Neuronal stem cell (in vitro differentiated cells): ENCODE results near the gene NPAS2.

Experiments
- DNase-seq: peaks from one replicate; pipeline ENCODE4 v3.0.0-alpha.2; 2013; ENCODE audit warnings: low spot score
- H2AFZ ChIP-seq: one replicate; pipeline ENCODE4 v1.6.1; 2013; ENCODE audit warnings: mild to moderate bottlenecking, low read length, inconsistent platforms
- H2AK5ac ChIP-seq: 2 replicates; pipeline ENCODE4 v1.6.1; 2013; ENCODE audit warnings: low read depth, mild to moderate bottlenecking, inconsistent platforms, low read length, moderate library complexity, mixed read lengths
- H2BK120ac ChIP-seq: 2 replicates; pipeline ENCODE4 v1.6.1; 2013; ENCODE audit warnings: low read depth, mild to moderate bottlenecking, inconsistent platforms, low read length, moderate library complexity, mixed read lengths
- H2BK12ac ChIP-seq: one replicate; pipeline ENCODE4 v1.6.1; 2013; ENCODE audit warnings: low read length, inconsistent platforms
- H2BK15ac ChIP-seq: 2 replicates; pipeline ENCODE4 v1.6.1; 2013; ENCODE audit warnings: mild to moderate bottlenecking, low read length, inconsistent platforms, mixed read lengths
- H2BK5ac ChIP-seq: one replicate; pipeline ENCODE4 v1.6.1; 2013; ENCODE audit warnings: inconsistent platforms, mild to moderate bottlenecking, low read length, moderate library complexity
- H3K14ac ChIP-seq: one replicate; pipeline ENCODE4 v1.6.1; 2013; ENCODE audit warnings: low read length, inconsistent platforms
- H3K18ac ChIP-seq: 2 replicates; pipeline ENCODE4 v1.6.1; 2013; ENCODE audit warnings: low read length, inconsistent platforms
- H3K23ac ChIP-seq: 2 replicates; pipeline ENCODE4 v1.6.1; 2013; ENCODE audit warnings: low read depth, mild to moderate bottlenecking, mixed read lengths, low read length, inconsistent platforms; ENCODE audit not compliant: poor library complexity
- H3K27ac ChIP-seq: replicated peaks from 3 replicates; pipeline ENCODE4 v1.5.1; 2013; ENCODE audit warnings: low read length, inconsistent platforms
- H3K27me3 ChIP-seq, 3 experiments: 2 replicates each; pipeline ENCODE4 v1.6.1; 2013; ENCODE audit warnings: low read length in 3 of 3, mild to moderate bottlenecking in 2 of 3, inconsistent platforms in 1 of 3, low read depth in 1 of 3, mixed read lengths in 1 of 3, moderate library complexity in 1 of 3; ENCODE audit not compliant: control insufficient read depth in 3 of 3, insufficient read depth in 3 of 3
- H3K36me3 ChIP-seq, 2 donors: replicated peaks in 1 of 2; 2 replicates each; pipeline ENCODE4 v1.6.1; 2013; ENCODE audit warnings: low read length in 2 of 2; ENCODE audit not compliant: control insufficient read depth in 2 of 2, insufficient read depth in 2 of 2
- H3K4ac ChIP-seq: 2 replicates; pipeline ENCODE4 v1.6.1; 2013; ENCODE audit warnings: inconsistent platforms, mild to moderate bottlenecking, low read length, moderate library complexity
- H3K4me1 ChIP-seq, 2 donors: 1 replicate in 1 of 2; 2 replicates in 1 of 2; pipeline ENCODE4 v1.6.1; 2013; ENCODE audit warnings: low read length in 2 of 2, low read depth in 1 of 2; ENCODE audit not compliant: control insufficient read depth in 2 of 2, insufficient read depth in 1 of 2
- H3K4me2 ChIP-seq: one replicate; pipeline ENCODE4 v1.6.1; 2013; ENCODE audit warnings: mild to moderate bottlenecking, low read length, inconsistent platforms; ENCODE audit not compliant: insufficient read depth, poor library complexity, severe bottlenecking
- H3K4me3 ChIP-seq, 2 donors: 2 replicates each; pipeline ENCODE4 v1.5.1; 2013; ENCODE audit warnings: low read length in 2 of 2, mild to moderate bottlenecking in 2 of 2, inconsistent platforms in 1 of 2, moderate library complexity in 1 of 2
- H3K79me1 ChIP-seq: one replicate; pipeline ENCODE4 v1.6.1; 2013; ENCODE audit warnings: low read depth, mild to moderate bottlenecking, inconsistent platforms, low read length, moderate library complexity
- H3K9ac ChIP-seq: one replicate; pipeline ENCODE4 v1.6.1; 2013; ENCODE audit warnings: mild to moderate bottlenecking, low read depth, low read length, inconsistent platforms; ENCODE audit not compliant: poor library complexity
- H3K9me3 ChIP-seq, 2 donors: replicated peaks in 1 of 2; 2 replicates each; pipeline versions ENCODE3 to v1.6.1; 2013; ENCODE audit warnings: low read length in 2 of 2, mild to moderate bottlenecking in 2 of 2, inconsistent platforms in 1 of 2, low read depth in 1 of 2, mixed read lengths in 1 of 2, moderate library complexity in 1 of 2; ENCODE audit not compliant: control insufficient read depth in 2 of 2, insufficient read depth in 1 of 2
- H4K8ac ChIP-seq: one replicate; pipeline ENCODE4 v1.6.1; 2013; ENCODE audit warnings: low read depth, mild to moderate bottlenecking, inconsistent platforms, low read length, moderate library complexity
- H4K91ac ChIP-seq: one replicate; pipeline ENCODE4 v1.6.1; 2013; ENCODE audit warnings: low read length, low read depth, mild to moderate bottlenecking, inconsistent platforms; ENCODE audit not compliant: poor library complexity
- WGBS, 2 donors: extraction: QIAGEN DNeasy Blood & Tissue Kit; methylation state at CpG; one replicate each; pipeline ENCODE4 v1.1.7; 2013; ENCODE audit warnings: missing lambda C conversion rate in 2 of 2, mixed read lengths in 1 of 2; ENCODE audit not compliant: insufficient read length in 2 of 2, insufficient replicate concordance in 1 of 2; ENCODE audit errors: extremely low coverage in 2 of 2; 5-methylcytosine and 5-hydroxymethylcytosine counted together

NPAS2 gene

DNA sequence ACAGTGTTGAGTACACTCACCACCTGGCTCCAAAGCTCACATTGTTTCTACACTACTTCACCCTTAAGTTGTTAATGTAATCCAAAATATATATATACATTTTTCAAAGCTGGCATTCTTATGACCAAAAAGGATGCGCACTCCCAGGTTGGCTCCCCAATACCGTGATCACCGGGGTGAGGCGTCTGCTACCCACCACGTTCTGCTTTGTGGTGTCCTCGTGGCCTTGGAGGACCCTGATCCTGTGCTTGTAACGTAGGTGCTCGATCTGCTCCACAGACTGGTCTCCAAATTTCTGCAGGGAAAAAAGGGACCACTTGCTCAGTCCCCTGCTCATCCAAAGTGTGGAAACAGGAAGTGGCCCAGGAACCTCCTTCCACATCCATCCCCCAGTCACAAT lies 207.9 kb downstream of the NPAS2 start:
- WGBS, 2 donors = no CpG with 5 or more reads among the region's 8 CpGs
- Histone ChIP-seq H4K91ac (no peak overlapping the region), H2BK12ac (no peak overlapping the region), H3K4me1 (peaks cover 10 to 11% of the 10 kb centered on the region in 2 donors), H2BK120ac (no peak overlapping the region), H2AFZ (no peak overlapping the region), H2BK5ac (no peak overlapping the region), H3K79me1 (no peaks in the 10 kb centered on the region), H3K27me3 (no peaks in the 10 kb centered on the region), H3K4me3 (no peak overlapping the region), H3K14ac (no peak overlapping the region), H3K4me2 (no peak overlapping the region), H2AK5ac (no peak overlapping the region), H3K27ac (no peak overlapping the region), H3K23ac (no peak overlapping the region), H3K4ac (no peak overlapping the region), H4K8ac (no peak overlapping the region), H2BK15ac (no peak overlapping the region), H3K36me3 (peaks cover 5 to 17% of the 10 kb centered on the region in 2 donors), H3K9me3 (peaks cover 4 to 7% of the 10 kb centered on the region in 2 donors), H3K9ac (no peak overlapping the region), H3K18ac (no peak overlapping the region)
- no peak for DNase-seq

- Histone ChIP-seq H2BK5ac (no peak overlapping the region), H3K4me2 (no peak overlapping the region), H3K4me1 (peaks cover 6 to 8% of the 10 kb centered on the region in 2 donors), H3K4me3 (no peak overlapping the region), H2BK15ac (no peak overlapping the region), H3K27me3 (no peaks in the 10 kb centered on the region), H3K9ac (no peak overlapping the region), H3K23ac (no peak overlapping the region), H3K79me1 (no peaks in the 10 kb centered on the region), H3K36me3 (peaks cover 0 to 3% of the 10 kb centered on the region in 2 donors), H2BK120ac (no peak overlapping the region), H3K9me3 (peaks cover 4 to 7% of the 10 kb centered on the region in 2 donors), H3K27ac (no peak overlapping the region), H4K91ac (no peak overlapping the region), H2AK5ac (no peak overlapping the region), H3K14ac (no peak overlapping the region), H3K4ac (no peak overlapping the region), H3K18ac (no peak overlapping the region), H2BK12ac (no peak overlapping the region), H2AFZ (no peak overlapping the region), H4K8ac (no peak overlapping the region)
- no CpG with 5 or more reads among the region's 10 CpGs for WGBS, 2 donors
- DNase-seq = no peak
These were observed 211.1 kb downstream of the NPAS2 start for GRCh38 chr2:101030866-101031554.

DNA sequence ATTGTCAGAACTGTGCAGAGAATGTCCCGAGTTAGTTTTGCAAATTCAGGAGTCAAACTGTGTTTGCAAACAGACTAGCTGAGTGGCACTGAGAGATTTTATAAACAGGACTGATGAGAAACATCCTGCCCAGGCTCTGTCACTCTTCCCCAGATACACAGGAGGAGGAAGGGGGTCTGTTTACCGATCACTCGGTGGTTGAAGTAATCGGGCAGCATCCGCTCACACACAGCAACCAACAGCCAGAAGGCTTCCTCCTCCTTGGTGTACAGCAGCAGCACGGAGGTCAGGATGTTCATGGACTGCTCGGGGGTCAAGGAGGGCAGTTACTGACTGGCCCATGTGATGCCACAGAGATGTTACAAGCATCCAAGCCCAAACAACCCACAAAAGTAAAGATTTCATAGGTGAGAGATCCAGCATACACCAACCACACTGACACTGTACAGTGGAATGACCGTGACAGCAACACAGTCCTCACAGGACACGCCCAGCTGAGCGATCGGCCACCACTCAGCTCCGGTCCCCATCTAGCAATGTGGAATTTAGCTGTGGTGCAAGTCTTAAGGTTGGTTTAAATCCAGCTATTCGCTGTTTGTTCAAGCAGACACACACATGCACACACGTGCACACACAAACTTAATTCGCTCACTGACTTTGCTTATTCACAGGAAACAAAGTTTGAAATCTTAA lies 212.3 kb downstream of the NPAS2 start:
- no CpG with 5 or more reads among the region's 15 CpGs for WGBS, 2 donors
- no peak for DNase-seq
- no peak overlapping the region for H2BK5ac ChIP-seq
- H3K14ac ChIP-seq = no peak overlapping the region
- no peak overlapping the region for H2BK120ac ChIP-seq
- H3K4me1 ChIP-seq = no peaks in the 10 kb centered on the region
- H2BK15ac ChIP-seq = no peak overlapping the region
- no peaks in the 10 kb centered on the region for H3K27me3 ChIP-seq
- peaks cover 0 to 3% of the 10 kb centered on the region in 2 donors for H3K36me3 ChIP-seq
- H3K9ac ChIP-seq = no peak overlapping the region
- no peak overlapping the region for H3K18ac ChIP-seq
- H2AK5ac ChIP-seq = no peak overlapping the region
- H2AFZ ChIP-seq = no peak overlapping the region
- H3K27ac ChIP-seq = no peak overlapping the region
- no peak overlapping the region for H2BK12ac ChIP-seq
- H3K4ac ChIP-seq = no peak overlapping the region
- no peak overlapping the region for H3K4me2 ChIP-seq
- H3K79me1 ChIP-seq = no peaks in the 10 kb centered on the region
- no peak overlapping the region for H4K91ac ChIP-seq
- H3K23ac ChIP-seq = no peak overlapping the region
- no peak overlapping the region for H4K8ac ChIP-seq
- no peak overlapping the region for H3K4me3 ChIP-seq
- peaks cover 4 to 7% of the 10 kb centered on the region in 2 donors for H3K9me3 ChIP-seq

DNA sequence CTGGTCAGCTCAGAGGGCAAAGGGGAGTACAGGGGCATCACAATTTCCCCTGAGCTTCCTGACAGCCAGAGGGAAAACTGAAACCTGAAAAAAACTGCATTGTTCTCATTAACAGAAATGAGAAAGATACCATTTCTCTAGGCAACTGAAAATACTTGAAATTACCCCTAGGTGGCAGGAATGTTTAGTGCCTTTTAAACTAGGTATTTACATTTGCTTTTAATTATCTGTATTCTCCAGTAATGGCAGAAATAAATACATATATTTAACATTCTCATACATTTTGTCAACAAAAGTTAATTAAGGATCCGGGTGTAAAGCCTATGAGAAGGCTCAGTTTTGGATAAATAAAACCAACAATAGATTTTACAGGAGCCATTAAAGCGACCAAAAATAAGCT lies 216.6 kb downstream of the NPAS2 start:
- Histone ChIP-seq H3K4me1 (peaks cover 0 to 1% of the 10 kb centered on the region in 2 donors), H2BK12ac (no peak overlapping the region), H3K14ac (no peak overlapping the region), H3K27ac (no peak overlapping the region), H3K4me3 (no peak overlapping the region), H3K36me3 (peaks cover 0 to 2% of the 10 kb centered on the region in 2 donors), H3K23ac (no peak overlapping the region), H4K91ac (no peak overlapping the region), H4K8ac (no peak overlapping the region), H3K4ac (no peak overlapping the region), H2BK5ac (no peak overlapping the region), H2BK120ac (no peak overlapping the region), H3K9ac (no peak overlapping the region), H2BK15ac (no peak overlapping the region), H3K4me2 (no peak overlapping the region), H3K18ac (no peak overlapping the region), H3K27me3 (no peaks in the 10 kb centered on the region), H2AFZ (no peak overlapping the region), H2AK5ac (no peak overlapping the region), H3K9me3 (no peaks in the 10 kb centered on the region), H3K79me1 (no peaks in the 10 kb centered on the region)
- no peak for DNase-seq
- no CpG with 5 or more reads among the region's 2 CpGs for WGBS, 2 donors
